B cell (primary cell): ENCODE measurements around the gene ABCA4. TPM values are rescaled to one million over a fixed set of nuclear protein-coding genes. Genes with fewer than 3 reads are reported as not detected.
"Not testable (repeated sequence)": the region's sequence is repeated elsewhere in the genome, so short reads cannot be mapped to it uniquely, and the experiment has no call there.

ENCODE experiments used
- ATAC-seq: fragments of 200-7000 bp; cut with Tn5 transposase; one replicate; pipeline ENCODE4 v1.10.0; 2021; ENCODE audit warnings: low read depth, mild to moderate bottlenecking, moderate number of reproducible peaks, moderate library complexity
- CTCF ChIA-PET: fragments of 350-600 bp; sonication (Branson Sonifier 250); formaldehyde crosslinking; loops from one replicate; lab custom pipeline; 2021; ENCODE audit warnings: antibody characterized with exemption, inconsistent platforms; lab: Charles Lee
- POLR2A ChIA-PET: fragments of 350-600 bp; sonication (Branson Sonifier 250); formaldehyde crosslinking; loops from one replicate; lab custom pipeline; 2021; ENCODE audit warnings: antibody characterized with exemption; lab: Charles Lee
- DNase-seq: peaks from one replicate; pipeline ENCODE4 v3.0.0; 2013
- H2AFZ ChIP-seq: 2 replicates; pipeline ENCODE4 v1.6.1; 2012; ENCODE audit warnings: mild to moderate bottlenecking, low read depth, low read length; ENCODE audit not compliant: insufficient read depth, poor library complexity, severe bottlenecking
- H3K27ac ChIP-seq, 2 donors: 1 replicate in 1 of 2; 2 replicates in 1 of 2; pipeline ENCODE4 v1.5.1; 2012 to 2013; ENCODE audit warnings: low read length in 2 of 2, mild to moderate bottlenecking in 2 of 2, moderate library complexity in 1 of 2
- H3K27me3 ChIP-seq, 4 experiments: fragments of 200-600 bp in 1 of 4; sonication (generic) in 1 of 4; replicated peaks in 1 of 4; 1 replicate in 2 of 4; 2 replicates in 2 of 4; pipeline versions ENCODE4 v1.6.1 to v1.7.0; 2013 to 2016; ENCODE audit warnings: low read length in 3 of 4, mild to moderate bottlenecking in 2 of 4, mixed read lengths in 1 of 4, moderate library complexity in 1 of 4; ENCODE audit not compliant: insufficient read depth in 4 of 4, control insufficient read depth in 3 of 4; ENCODE audit errors: control extremely low read depth in 1 of 4
- H3K36me3 ChIP-seq, 2 experiments: replicated peaks in 1 of 2; 1 replicate in 1 of 2; 2 replicates in 1 of 2; pipeline versions ENCODE4 v1.6.1 to v1.7.1; 2013; ENCODE audit warnings: low read length in 1 of 2; ENCODE audit not compliant: insufficient read depth in 2 of 2, control insufficient read depth in 1 of 2; ENCODE audit errors: control extremely low read depth in 1 of 2, extremely low read depth in 1 of 2
- H3K4me1 ChIP-seq, 2 donors: fragments of 200-600 bp in 1 of 2; sonication (generic) in 1 of 2; 1 replicate in 1 of 2; 2 replicates in 1 of 2; pipeline versions ENCODE4 v1.5.1 to v1.6.1; 2013 to 2017; ENCODE audit warnings: low read length in 2 of 2; ENCODE audit not compliant: control insufficient read depth in 2 of 2, insufficient read depth in 2 of 2
- H3K4me2 ChIP-seq: replicated peaks from 2 replicates; pipeline ENCODE3; 2012; ENCODE audit warnings: mild to moderate bottlenecking, low read depth, low read length; ENCODE audit not compliant: poor library complexity, severe bottlenecking
- H3K4me3 ChIP-seq, 5 experiments: fragments of 200-600 bp in 1 of 5; sonication (generic) in 1 of 5; 1 replicate in 3 of 5; 2 replicates in 2 of 5; pipeline versions ENCODE4 v1.5.1 to v1.7.0; 2011 to 2016; ENCODE audit warnings: low read length in 4 of 5, mild to moderate bottlenecking in 4 of 5, low read depth in 2 of 5, control low read depth in 1 of 5, moderate library complexity in 1 of 5; ENCODE audit not compliant: insufficient read depth in 1 of 5; ENCODE audit errors: control extremely low read depth in 1 of 5, extremely low read depth in 1 of 5
- H3K79me2 ChIP-seq: fragments of 200-600 bp; sonication (generic); one replicate; pipeline ENCODE4 v1.6.0; 2016; ENCODE audit warnings: low read length; ENCODE audit not compliant: control insufficient read depth, insufficient read depth
- H3K9ac ChIP-seq: fragments of 200-600 bp; sonication (generic); 2 replicates; pipeline ENCODE4 v1.6.1; 2017; ENCODE audit warnings: mild to moderate bottlenecking, low read length, moderate library complexity
- H3K9me3 ChIP-seq, 3 donors: one replicate each; pipeline versions ENCODE4 v1.6.1 to v1.7.1; 2013; ENCODE audit warnings: low read length in 2 of 3; ENCODE audit not compliant: control insufficient read depth in 2 of 3, insufficient read depth in 1 of 3; ENCODE audit errors: control extremely low read depth in 1 of 3
- H4K20me1 ChIP-seq: 2 replicates; pipeline ENCODE4 v1.6.0; 2012; ENCODE audit warnings: mild to moderate bottlenecking, low read length; ENCODE audit not compliant: insufficient read depth, control insufficient read depth, poor library complexity, severe bottlenecking
- H3K27ac Mint-ChIP-seq: one replicate; pipeline ENCODE4 v1.8.0; 2021; ENCODE audit warnings: mixed read lengths
- H3K27me3 Mint-ChIP-seq: one replicate; pipeline ENCODE4 v1.8.0; 2021; ENCODE audit warnings: mixed read lengths
- H3K4me1 Mint-ChIP-seq: one replicate; pipeline ENCODE4 v1.8.0; 2021; ENCODE audit warnings: mixed read lengths
- H3K4me3 Mint-ChIP-seq: one replicate; pipeline ENCODE4 v1.8.0; 2021; ENCODE audit warnings: mixed read lengths
- H3K9me3 Mint-ChIP-seq: one replicate; pipeline ENCODE4 v1.8.0; 2022; ENCODE audit warnings: mixed read lengths; ENCODE audit not compliant: insufficient read depth
- EZH2 ChIP-seq: IDR thresholded peaks from 2 replicates; pipeline ENCODE4 v1.6.1; 2012; ENCODE audit warnings: borderline replicate concordance, low read depth, mild to moderate bottlenecking, moderate library complexity, low read length; ENCODE audit not compliant: insufficient read depth, poor library complexity, severe bottlenecking
- WGBS: methylation state at CpG from one replicate; pipeline ENCODE4 v1.1.5; 2013; ENCODE audit warnings: missing lambda C conversion rate; ENCODE audit not compliant: insufficient coverage; 5-methylcytosine and 5-hydroxymethylcytosine counted together
- intact Hi-C: fragments of 100-400 bp; cut with micrococcal nuclease; formaldehyde crosslinking; loops from one replicate; pipeline ENCODE4 v1.10.0; 2022
- polyA plus RNA-seq: library from polyadenylated mRNA; depleted of rRNA; stranded (reverse); fragments of >200 nt; gene quantifications from 2 replicates; pipeline ENCODE4 v1.2.3, GENCODE V29; 2012
- total RNA-seq, 2 donors: library from RNA; stranded (reverse); fragments of 120-200 nt in 1 of 2; gene quantifications; 1 replicate in 1 of 2; 2 replicates in 1 of 2; pipeline versions ENCODE4 v1.2.3 to v1.2.4, GENCODE V29; 2013 to 2022
- TF ChIP-seq, protein P1 (sequence below): fragments of 200-600 bp; IDR thresholded peaks from one replicate; pipeline ENCODE4 v1.8.0; 2022; ENCODE audit warnings: antibody characterized with exemption, mild to moderate bottlenecking

The ABCA4 gene
- total and polyA plus RNA-seq, 2 donors (not counting 1 experiment from before 2014, with no cell fraction given) = not detected

DNA sequence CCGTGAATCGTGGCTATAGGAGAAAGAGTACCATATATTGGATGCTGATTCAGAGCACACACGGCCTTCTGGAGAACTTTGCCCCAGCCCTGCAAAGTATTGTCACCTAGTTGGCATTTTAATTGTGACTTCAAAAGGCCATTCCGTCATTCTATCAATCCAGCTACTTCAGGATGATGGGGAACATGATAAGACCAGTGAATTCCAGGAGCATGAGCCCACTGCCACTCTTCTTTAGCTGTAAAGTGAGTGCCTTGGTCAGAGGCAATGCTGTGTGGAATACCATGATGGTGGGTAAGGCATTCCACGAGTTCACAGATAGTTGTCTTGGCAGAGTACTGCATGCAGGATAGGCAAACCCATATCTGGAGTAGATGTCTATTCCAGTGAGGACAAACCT is 42.3 kb upstream of the ABCA4 start:
- H3K9me3 ChIP-seq, H3K36me3 ChIP-seq, H3K4me3 ChIP-seq, H3K4me3 Mint-ChIP-seq, intact Hi-C loops, H3K79me2 ChIP-seq, H2AFZ ChIP-seq, ATAC-seq, H3K4me1 ChIP-seq, H3K27ac Mint-ChIP-seq, POLR2A ChIA-PET, H4K20me1 ChIP-seq, H3K9me3 Mint-ChIP-seq, H3K4me1 Mint-ChIP-seq, CTCF ChIA-PET, DNase-seq, H3K4me2 ChIP-seq, H3K9ac ChIP-seq, H3K27me3 ChIP-seq, H3K27ac ChIP-seq: not testable (repeated sequence)
- H3K27me3 Mint-ChIP-seq = peaks cover 17% of the 10 kb centered on the region
- 89% methylated on average over 4 of the region's 5 CpGs for WGBS

- intact Hi-C loops = no loop called here
- Histone ChIP-seq H3K4me2 (no peak overlapping the region), H3K79me2 (no peaks in the 10 kb centered on the region), H3K27ac (no peak overlapping the region), H3K9me3 (no peaks in the 10 kb centered on the region), H2AFZ (no peak overlapping the region), H3K36me3 (no peaks in the 10 kb centered on the region), H3K4me1 (no peaks in the 10 kb centered on the region), H3K4me3 (no peak overlapping the region), H3K9ac (no peak overlapping the region), H4K20me1 (no peaks in the 10 kb centered on the region), H3K27me3 (peaks cover 0 to 4% (median 1%) of the 10 kb centered on the region in 4 experiments)
- DNase-seq (no peak), ATAC-seq (no peak)
- whole genome bisulfite sequencing = 88% methylated on average over 3 of the region's 4 CpGs
- Mint-ChIP-seq H3K27ac (no peak overlapping the region), H3K27me3 (peaks cover 13% of the 10 kb centered on the region), H3K9me3 (no peaks in the 10 kb centered on the region), H3K4me1 (no peaks in the 10 kb centered on the region), H3K4me3 (no peak overlapping the region)
- POLR2A ChIA-PET = no interaction called here
- CTCF ChIA-PET = no interaction called here
- no peak for TF ChIP-seq EZH2
- TF ChIP-seq, protein P1, sequence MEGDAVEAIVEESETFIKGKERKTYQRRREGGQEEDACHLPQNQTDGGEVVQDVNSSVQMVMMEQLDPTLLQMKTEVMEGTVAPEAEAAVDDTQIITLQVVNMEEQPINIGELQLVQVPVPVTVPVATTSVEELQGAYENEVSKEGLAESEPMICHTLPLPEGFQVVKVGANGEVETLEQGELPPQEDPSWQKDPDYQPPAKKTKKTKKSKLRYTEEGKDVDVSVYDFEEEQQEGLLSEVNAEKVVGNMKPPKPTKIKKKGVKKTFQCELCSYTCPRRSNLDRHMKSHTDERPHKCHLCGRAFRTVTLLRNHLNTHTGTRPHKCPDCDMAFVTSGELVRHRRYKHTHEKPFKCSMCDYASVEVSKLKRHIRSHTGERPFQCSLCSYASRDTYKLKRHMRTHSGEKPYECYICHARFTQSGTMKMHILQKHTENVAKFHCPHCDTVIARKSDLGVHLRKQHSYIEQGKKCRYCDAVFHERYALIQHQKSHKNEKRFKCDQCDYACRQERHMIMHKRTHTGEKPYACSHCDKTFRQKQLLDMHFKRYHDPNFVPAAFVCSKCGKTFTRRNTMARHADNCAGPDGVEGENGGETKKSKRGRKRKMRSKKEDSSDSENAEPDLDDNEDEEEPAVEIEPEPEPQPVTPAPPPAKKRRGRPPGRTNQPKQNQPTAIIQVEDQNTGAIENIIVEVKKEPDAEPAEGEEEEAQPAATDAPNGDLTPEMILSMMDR = no peak
Measured at GRCh38 chr1:94160811-94161210, 39.9 kb upstream of the ABCA4 start.
